ENCODE data around the gene ECHDC3.
A peak's percentile ranks its signal among the peaks of the same experiment; 100 is the strongest.

Gene ECHDC3

DNA sequence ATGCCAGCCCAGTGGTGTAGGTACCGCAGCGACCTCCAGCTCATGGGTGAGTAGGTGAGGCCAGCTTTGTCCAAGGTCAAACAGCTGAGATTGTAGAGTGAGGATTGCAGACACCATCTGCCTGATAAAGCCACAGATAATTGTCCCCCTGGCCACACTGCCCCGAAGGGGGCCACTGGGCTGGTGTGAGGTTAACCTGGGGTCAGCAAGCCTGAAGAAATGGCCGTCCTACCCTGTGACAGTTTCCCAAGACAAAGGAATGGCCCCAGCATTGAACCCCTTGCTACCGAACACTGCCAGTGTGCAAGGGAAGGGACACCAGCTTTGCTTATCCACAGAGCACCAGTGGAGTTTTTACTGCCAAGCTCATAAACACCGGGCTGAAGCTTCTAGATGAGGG is 23.0 kb downstream of the ECHDC3 start:
- ATAC-seq (ENCODE audit: low read depth) (no peak), DNase-seq (ENCODE audit: low spot score in 2 of 2) (no peak)
- Mint-ChIP-seq H3K27me3 (peaks cover 2% of the 10 kb centered on the region), H3K36me3 (peaks cover 6% of the 10 kb centered on the region), H3K27ac (no peak overlapping the region), H3K4me3 (no peak overlapping the region), H3K4me1 (no peaks in the 10 kb centered on the region), H3K9me3 (no peaks in the 10 kb centered on the region)

DNA sequence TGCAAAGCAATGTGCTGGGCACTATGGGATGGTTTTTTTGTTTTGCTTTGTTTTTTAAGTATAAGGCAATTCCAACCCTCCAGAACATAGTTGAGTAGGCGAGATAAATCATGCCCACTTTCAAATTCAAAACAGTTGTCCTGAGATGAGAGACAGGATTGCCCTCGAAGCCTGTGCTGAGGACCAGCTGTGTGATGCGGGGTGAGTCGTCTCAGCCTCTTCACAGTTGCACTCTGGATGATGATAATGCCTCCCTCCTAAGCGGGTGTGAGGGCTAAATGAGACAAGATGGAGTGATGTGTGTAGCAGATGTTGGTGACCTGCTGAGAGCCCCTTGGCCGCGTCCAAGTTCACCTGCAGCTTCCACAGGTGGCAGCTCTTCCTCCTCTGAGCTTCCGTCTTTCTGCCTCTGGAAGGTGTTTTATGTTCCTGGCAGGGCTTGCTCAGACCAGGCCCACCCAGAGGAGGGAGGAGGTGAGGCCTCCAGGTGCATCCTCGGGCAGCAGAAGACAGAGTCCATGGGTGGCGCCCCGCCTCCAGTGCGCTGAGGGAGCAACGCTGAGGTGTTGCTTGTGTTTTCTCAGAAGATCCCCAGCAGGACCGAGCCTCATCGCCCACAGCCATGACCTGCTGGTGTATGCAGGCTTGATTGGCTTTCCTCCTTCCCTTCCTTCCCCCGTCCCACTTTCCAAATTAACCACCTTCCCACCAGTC is 30.6 kb downstream of the ECHDC3 start:
- no peaks in the 10 kb centered on the region for H3K4me1 Mint-ChIP-seq
- peaks cover under 1% of the 10 kb centered on the region for H3K9me3 Mint-ChIP-seq
- no peak for ATAC-seq (ENCODE audit: low read depth)
- H3K4me3 Mint-ChIP-seq, result no peak overlapping the region
- H3K27me3 Mint-ChIP-seq, result peaks cover 6% of the 10 kb centered on the region
- no peak for DNase-seq (ENCODE audit: low spot score in 2 of 2)
- H3K27ac Mint-ChIP-seq, result no peak overlapping the region
- no peaks in the 10 kb centered on the region for H3K36me3 Mint-ChIP-seq

DNA sequence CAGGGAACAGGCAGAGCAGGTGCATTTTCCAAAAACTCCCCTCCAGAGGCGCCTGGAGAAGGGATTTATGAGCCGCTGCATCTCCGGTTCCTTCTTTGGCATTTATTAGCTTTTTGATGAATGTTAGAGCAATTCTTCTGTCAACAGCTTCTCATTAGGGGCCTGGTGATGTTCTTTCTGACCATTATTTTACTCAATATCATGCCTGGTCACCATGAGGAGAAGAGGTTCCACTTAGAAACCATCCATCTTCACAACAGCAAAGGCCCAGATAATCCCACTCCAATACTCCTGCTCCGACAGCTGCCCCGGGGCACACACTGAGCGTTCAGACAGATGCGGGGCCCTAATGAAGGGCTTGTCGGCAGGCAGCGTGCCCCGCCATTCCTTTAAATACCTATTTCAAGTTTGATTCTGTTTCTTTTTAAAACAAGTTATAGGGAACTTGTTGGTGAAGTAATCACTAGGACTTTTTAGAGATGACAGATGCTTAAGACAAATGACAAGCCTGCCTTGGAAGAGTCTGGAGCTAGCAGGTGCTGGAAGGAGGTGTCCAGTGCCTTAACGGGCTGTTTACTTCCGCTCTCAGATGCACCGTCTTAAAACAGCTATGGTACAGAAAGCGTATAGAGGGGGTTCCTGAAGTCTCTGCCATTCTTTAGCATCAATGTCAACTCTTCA is 31.7 kb downstream of the ECHDC3 start:
- no peak overlapping the region for H3K4me3 Mint-ChIP-seq
- peaks cover 2% of the 10 kb centered on the region for H3K9me3 Mint-ChIP-seq
- H3K36me3 Mint-ChIP-seq, result peaks cover 4% of the 10 kb centered on the region
- DNase-seq (ENCODE audit: low spot score in 2 of 2), result no peak
- H3K4me1 Mint-ChIP-seq, result no peaks in the 10 kb centered on the region
- no peak for ATAC-seq (ENCODE audit: low read depth)
- no peak overlapping the region for H3K27ac Mint-ChIP-seq
- peaks cover 6% of the 10 kb centered on the region for H3K27me3 Mint-ChIP-seq

GRCh38 chr10:11775412-11775811 is 33.2 kb downstream of the ECHDC3 start:
- no peak for DNase-seq (ENCODE audit: low spot score in 2 of 2)
- peaks cover 4% of the 10 kb centered on the region for H3K27me3 Mint-ChIP-seq
- no peaks in the 10 kb centered on the region for H3K4me1 Mint-ChIP-seq
- peaks cover 8% of the 10 kb centered on the region for H3K36me3 Mint-ChIP-seq
- no peak for ATAC-seq (ENCODE audit: low read depth)
- H3K9me3 Mint-ChIP-seq, result peaks cover 2% of the 10 kb centered on the region
- no peak overlapping the region for H3K4me3 Mint-ChIP-seq
- no peak overlapping the region for H3K27ac Mint-ChIP-seq

DNA sequence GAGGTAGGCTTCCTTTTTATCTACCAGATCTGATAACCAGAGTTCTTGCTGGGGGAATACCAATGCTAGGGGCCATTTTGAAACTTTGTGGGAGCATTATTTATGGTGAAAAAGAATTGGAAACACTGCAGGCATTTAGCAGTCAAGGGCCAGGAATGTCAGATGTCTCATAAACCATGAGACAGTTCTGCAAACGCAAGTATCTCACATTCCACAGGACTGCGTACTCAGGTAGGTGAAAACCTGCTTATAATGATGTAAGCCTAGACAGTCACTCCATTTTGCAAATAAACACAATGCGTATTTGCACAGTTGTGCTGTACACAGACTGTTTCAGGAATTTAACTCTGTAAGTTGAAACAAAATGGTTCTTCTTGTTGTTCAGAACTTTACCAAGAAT is 33.9 kb downstream of the ECHDC3 start:
- DNase-seq (ENCODE audit: low spot score in 2 of 2) (no peak), ATAC-seq (ENCODE audit: low read depth) (no peak)
- peaks cover 2% of the 10 kb centered on the region for H3K9me3 Mint-ChIP-seq
- no peaks in the 10 kb centered on the region for H3K4me1 Mint-ChIP-seq
- peaks cover 2% of the 10 kb centered on the region for H3K27me3 Mint-ChIP-seq
- peaks cover 8% of the 10 kb centered on the region for H3K36me3 Mint-ChIP-seq
- no peak overlapping the region for H3K4me3 Mint-ChIP-seq
- no peak overlapping the region for H3K27ac Mint-ChIP-seq

- DNase-seq (ENCODE audit: low spot score in 2 of 2), result no peak
- H3K9me3 Mint-ChIP-seq, result peaks cover 2% of the 10 kb centered on the region
- H3K27ac Mint-ChIP-seq, result no peak overlapping the region
- no peak overlapping the region for H3K4me3 Mint-ChIP-seq
- peaks cover 2% of the 10 kb centered on the region for H3K27me3 Mint-ChIP-seq
- peaks cover 4% of the 10 kb centered on the region for H3K4me1 Mint-ChIP-seq
- no peak for ATAC-seq (ENCODE audit: low read depth)
- H3K36me3 Mint-ChIP-seq, result peaks cover 8% of the 10 kb centered on the region
Measured at GRCh38 chr10:11781114-11781513, 38.9 kb downstream of the ECHDC3 start.

DNA sequence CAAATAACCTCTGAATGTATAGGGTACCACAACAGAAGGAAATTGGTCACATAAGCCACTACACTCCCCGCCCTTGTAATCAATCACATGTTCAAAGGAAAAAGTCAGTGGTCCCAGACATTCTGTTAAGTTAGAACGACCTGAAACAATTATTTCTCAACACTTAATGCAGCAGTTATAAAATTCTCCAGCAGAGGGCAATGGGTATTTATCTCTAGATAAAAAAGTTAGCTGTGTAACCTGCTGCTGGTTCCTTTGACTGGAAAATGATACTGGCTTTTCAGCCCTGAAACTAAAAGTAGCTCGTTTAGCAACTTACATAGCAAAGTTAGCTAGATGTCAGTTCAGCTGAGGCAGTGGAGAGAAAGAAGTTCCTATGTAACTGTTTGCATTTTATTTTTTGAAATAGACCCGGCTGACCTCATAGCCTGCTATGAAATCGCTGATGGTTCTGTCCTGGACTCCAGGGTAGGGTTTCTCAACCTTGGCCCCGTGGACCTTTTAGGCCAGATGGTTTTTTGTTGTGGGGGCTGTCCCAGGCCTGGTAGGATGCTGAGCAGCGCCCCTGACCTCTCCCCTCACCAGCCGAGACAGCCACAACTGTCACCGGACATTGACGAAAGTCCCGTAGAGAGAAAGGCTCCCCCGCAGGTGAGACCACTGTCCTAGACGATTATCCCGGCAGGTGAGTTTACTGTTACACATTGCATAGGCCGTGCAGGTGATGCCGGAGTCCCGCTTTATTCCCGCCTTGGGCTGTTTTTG is 40.8 kb downstream of the ECHDC3 start:
- ATAC-seq (ENCODE audit: low read depth) (peak; percentile 65), DNase-seq (ENCODE audit: low spot score in 2 of 2) (peak in 1 of 2 donors; percentile 45)
- no peak overlapping the region for H3K27ac Mint-ChIP-seq
- H3K27me3 Mint-ChIP-seq, result peaks cover 5% of the 10 kb centered on the region
- no peaks in the 10 kb centered on the region for H3K9me3 Mint-ChIP-seq
- H3K36me3 Mint-ChIP-seq, result peaks cover 8% of the 10 kb centered on the region
- peaks cover 4% of the 10 kb centered on the region for H3K4me1 Mint-ChIP-seq
- H3K4me3 Mint-ChIP-seq, result no peak overlapping the region

DNA sequence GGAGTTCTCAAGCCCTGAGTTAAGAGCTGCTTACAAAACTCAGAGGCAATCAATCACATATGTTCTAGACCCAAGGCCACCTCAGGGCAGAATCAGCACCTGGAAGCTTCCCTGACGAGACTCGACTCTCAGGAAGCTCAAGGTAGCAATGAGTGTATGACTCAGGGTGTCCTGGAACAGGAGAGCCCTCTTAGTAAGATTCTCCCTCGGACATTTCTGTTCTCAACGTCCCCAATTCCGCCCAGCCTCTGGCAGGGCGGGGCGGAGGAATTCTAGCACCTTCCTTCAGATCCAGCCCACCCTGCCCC is 41.3 kb downstream of the ECHDC3 start:
- Mint-ChIP-seq H3K27ac (no peak overlapping the region), H3K4me3 (no peak overlapping the region), H3K27me3 (peaks cover 5% of the 10 kb centered on the region), H3K4me1 (peaks cover 4% of the 10 kb centered on the region), H3K9me3 (no peaks in the 10 kb centered on the region), H3K36me3 (peaks cover 8% of the 10 kb centered on the region)
- no peak for DNase-seq (ENCODE audit: low spot score in 2 of 2)
- ATAC-seq (ENCODE audit: low read depth), result no peak

GRCh38 chr10:11787374-11787773 is 45.2 kb downstream of the ECHDC3 start:
- H3K9me3 Mint-ChIP-seq, result no peaks in the 10 kb centered on the region

GRCh38 chr10:11787846-11788245 is 45.7 kb downstream of the ECHDC3 start:
- H3K4me3 Mint-ChIP-seq, result no peak overlapping the region
- no peak for ATAC-seq (ENCODE audit: low read depth)
- peaks cover 16% of the 10 kb centered on the region for H3K27me3 Mint-ChIP-seq
- no peaks in the 10 kb centered on the region for H3K9me3 Mint-ChIP-seq
- H3K27ac Mint-ChIP-seq, result no peak overlapping the region
- no peaks in the 10 kb centered on the region for H3K36me3 Mint-ChIP-seq
- peaks cover 1% of the 10 kb centered on the region for H3K4me1 Mint-ChIP-seq
- no peak for DNase-seq (ENCODE audit: low spot score in 2 of 2)

More at GRCh38 chr10:11787374-11787773, 45.2 kb downstream of the ECHDC3 start:
- Mint-ChIP-seq H3K27me3 (peaks cover 16% of the 10 kb centered on the region), H3K27ac (no peak overlapping the region), H3K4me1 (peaks cover 4% of the 10 kb centered on the region), H3K36me3 (no peaks in the 10 kb centered on the region), H3K4me3 (no peak overlapping the region)
- DNase-seq (ENCODE audit: low spot score in 2 of 2), result no peak
- no peak for ATAC-seq (ENCODE audit: low read depth)

DNA sequence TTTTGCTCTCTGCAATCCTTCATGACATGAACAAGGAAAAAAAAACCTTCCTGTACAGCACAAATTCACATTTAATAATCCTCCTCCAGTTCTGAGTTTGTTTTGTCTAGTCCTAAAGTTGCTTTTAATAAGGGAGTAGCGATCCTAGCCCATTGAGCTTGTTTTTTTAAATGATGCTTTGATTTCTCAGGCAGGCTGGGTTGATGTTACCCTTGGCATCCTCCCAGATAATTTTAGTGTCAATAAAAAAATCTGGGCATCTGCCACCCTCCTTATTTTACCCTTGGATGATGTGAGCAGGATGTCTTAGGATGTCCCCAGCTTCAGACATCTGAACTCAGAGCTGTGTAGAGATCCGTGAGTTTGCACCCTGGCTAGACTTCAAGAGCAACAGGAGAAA is 47.1 kb downstream of the ECHDC3 start:
- Mint-ChIP-seq H3K27me3 (peaks cover 16% of the 10 kb centered on the region), H3K27ac (no peak overlapping the region), H3K4me1 (no peaks in the 10 kb centered on the region), H3K9me3 (no peaks in the 10 kb centered on the region), H3K4me3 (no peak overlapping the region), H3K36me3 (no peaks in the 10 kb centered on the region)
- ATAC-seq (ENCODE audit: low read depth) (no peak), DNase-seq (ENCODE audit: low spot score in 2 of 2) (no peak)

DNA sequence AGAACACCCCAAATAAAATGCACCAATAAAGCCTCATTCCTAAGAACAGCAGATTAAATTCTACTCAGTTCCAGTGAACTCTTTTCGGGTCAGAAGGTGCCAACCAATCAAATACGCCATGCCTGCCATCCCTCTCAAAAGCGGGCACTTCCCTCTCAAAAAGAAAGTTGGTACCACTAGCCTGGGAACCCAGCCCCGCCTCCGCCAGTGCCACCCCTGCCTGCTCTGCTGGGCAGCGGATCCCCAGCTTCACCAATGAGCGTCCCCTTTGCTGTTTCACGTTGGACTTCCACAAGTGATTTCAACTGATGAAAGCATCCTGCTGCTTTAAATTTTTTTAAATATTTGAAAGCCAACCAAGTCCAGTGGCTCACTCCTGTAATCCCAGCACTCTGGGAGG is 47.8 kb downstream of the ECHDC3 start:
- Mint-ChIP-seq H3K9me3 (no peaks in the 10 kb centered on the region), H3K4me3 (no peak overlapping the region), H3K4me1 (no peaks in the 10 kb centered on the region), H3K36me3 (no peaks in the 10 kb centered on the region), H3K27me3 (peaks cover 16% of the 10 kb centered on the region), H3K27ac (no peak overlapping the region)
- DNase-seq (ENCODE audit: low spot score in 2 of 2) (no peak), ATAC-seq (ENCODE audit: low read depth) (no peak)

GRCh38 chr10:11793762-11794479 is 51.7 kb downstream of the ECHDC3 start:
- H3K27me3 Mint-ChIP-seq, result peaks cover 15% of the 10 kb centered on the region
- no peak for ATAC-seq (ENCODE audit: low read depth)
- no peak for DNase-seq (ENCODE audit: low spot score in 2 of 2)
- H3K4me1 Mint-ChIP-seq, result peaks cover 4% of the 10 kb centered on the region
- no peaks in the 10 kb centered on the region for H3K36me3 Mint-ChIP-seq
- no peaks in the 10 kb centered on the region for H3K9me3 Mint-ChIP-seq
- no peak overlapping the region for H3K4me3 Mint-ChIP-seq
- H3K27ac Mint-ChIP-seq, result no peak overlapping the region

DNA sequence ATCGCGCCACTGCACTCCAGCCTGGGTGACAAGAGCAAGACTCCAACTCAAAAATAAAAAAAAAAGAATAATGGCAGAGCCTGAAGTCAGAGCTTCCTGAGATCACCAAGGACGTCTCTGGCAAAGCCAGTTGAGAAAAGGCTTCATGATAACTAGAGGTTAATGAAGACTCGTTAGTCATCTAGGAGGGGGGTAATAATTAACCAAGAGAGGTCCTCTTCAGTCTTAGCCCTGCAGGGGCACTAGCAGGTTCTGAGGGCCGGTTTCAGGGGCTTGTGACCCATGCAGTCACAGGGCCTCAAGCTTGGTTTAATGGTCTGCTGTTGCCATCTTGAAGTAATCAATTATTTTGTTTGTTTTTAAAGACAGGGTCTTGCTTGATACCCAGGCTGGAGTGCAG is 52.4 kb downstream of the ECHDC3 start:
- no peaks in the 10 kb centered on the region for H3K36me3 Mint-ChIP-seq
- no peak overlapping the region for H3K27ac Mint-ChIP-seq
- no peaks in the 10 kb centered on the region for H3K9me3 Mint-ChIP-seq
- DNase-seq (ENCODE audit: low spot score in 2 of 2) (no peak), ATAC-seq (ENCODE audit: low read depth) (no peak)
- no peak overlapping the region for H3K4me3 Mint-ChIP-seq
- H3K27me3 Mint-ChIP-seq, result peaks cover 15% of the 10 kb centered on the region
- H3K4me1 Mint-ChIP-seq, result peaks cover 4% of the 10 kb centered on the region
